Upper lobe of left lung (tissue), 4 donors: ENCODE measurements around the gene TBX1.

Experiments used
- POLR2A ChIP-seq, 4 donors: fragments of 450-650 bp; IDR thresholded peaks; one replicate each; pipeline ENCODE4 v1.5.1; 2016 to 2017; ENCODE audit warnings: antibody characterized with exemption in 4 of 4, mild to moderate bottlenecking in 2 of 4
- POLR2AphosphoS5 ChIP-seq, 2 donors: sonication (generic); formaldehyde crosslinking; IDR thresholded peaks; one replicate each; pipeline ENCODE4 v1.5.1; 2017; ENCODE audit warnings: antibody characterized with exemption in 2 of 2
- TF ChIP-seq, protein P1 (sequence below), 6 experiments: fragments of 450-650 bp in 4 of 6; fragments of 200-600 bp in 2 of 6; sonication (generic) in 2 of 6; IDR thresholded peaks; one replicate each; pipeline ENCODE4 v1.5.1; 2016 to 2019; ENCODE audit warnings: antibody characterized with exemption in 6 of 6

DNA sequence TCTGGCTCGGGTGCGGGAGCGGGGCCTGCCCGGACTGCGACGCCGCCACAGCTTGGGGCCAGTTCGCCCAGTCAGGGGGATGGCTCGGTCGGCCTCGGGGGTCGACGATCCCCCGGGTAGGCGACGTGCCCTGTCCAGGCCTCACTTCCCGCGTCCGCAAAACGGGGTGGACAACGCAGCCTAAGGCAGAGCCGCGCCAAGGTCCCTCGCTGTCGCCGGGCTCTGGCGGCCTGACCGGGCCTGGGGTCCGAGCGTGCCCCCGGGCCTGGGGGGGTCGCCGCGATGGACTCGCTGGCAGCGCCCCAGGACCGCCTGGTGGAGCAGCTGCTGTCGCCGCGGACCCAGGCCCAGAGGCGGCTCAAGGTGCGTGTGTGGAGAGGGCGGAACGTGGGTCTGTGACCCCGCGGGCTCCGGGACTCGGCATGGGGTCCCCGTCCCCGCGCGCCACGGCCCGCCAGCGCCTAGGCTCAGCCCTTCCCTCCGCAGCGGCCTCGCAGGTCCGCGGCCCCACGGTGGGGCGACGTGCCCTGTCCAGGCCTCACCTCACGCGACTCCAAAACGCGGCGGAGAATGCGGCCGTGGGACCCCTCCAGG lies 42.0 kb upstream of the TBX1 start:
- TF ChIP-seq POLR2A (IDR thresholded peaks at IDR 0.05) (no peak), POLR2AphosphoS5 (IDR thresholded peaks at IDR 0.05) (no peak)
- TF ChIP-seq, protein P1, sequence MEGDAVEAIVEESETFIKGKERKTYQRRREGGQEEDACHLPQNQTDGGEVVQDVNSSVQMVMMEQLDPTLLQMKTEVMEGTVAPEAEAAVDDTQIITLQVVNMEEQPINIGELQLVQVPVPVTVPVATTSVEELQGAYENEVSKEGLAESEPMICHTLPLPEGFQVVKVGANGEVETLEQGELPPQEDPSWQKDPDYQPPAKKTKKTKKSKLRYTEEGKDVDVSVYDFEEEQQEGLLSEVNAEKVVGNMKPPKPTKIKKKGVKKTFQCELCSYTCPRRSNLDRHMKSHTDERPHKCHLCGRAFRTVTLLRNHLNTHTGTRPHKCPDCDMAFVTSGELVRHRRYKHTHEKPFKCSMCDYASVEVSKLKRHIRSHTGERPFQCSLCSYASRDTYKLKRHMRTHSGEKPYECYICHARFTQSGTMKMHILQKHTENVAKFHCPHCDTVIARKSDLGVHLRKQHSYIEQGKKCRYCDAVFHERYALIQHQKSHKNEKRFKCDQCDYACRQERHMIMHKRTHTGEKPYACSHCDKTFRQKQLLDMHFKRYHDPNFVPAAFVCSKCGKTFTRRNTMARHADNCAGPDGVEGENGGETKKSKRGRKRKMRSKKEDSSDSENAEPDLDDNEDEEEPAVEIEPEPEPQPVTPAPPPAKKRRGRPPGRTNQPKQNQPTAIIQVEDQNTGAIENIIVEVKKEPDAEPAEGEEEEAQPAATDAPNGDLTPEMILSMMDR (IDR thresholded peaks at IDR 0.05), result no peak
